Activated CD4-positive, alpha-beta memory T cell treated with anti-CD3 and anti-CD28 coated beads, Interleukin-2, amount 10 ng/mL, durations not matched to agents 7 days and 5 days (primary cell): ENCODE data around the gene SLC9A4. TPM values are rescaled to one million over a fixed set of nuclear protein-coding genes. Genes with fewer than 3 reads are reported as not detected.

Experiments
- CTCF ChIA-PET: fragments of 350-600 bp; sonication (Branson Sonifier 250); formaldehyde crosslinking; loops from one replicate; lab custom pipeline; 2021; ENCODE audit warnings: antibody characterized with exemption, inconsistent platforms; lab: Charles Lee
- POLR2A ChIA-PET: fragments of 350-600 bp; sonication (Branson Sonifier 250); formaldehyde crosslinking; loops from one replicate; lab custom pipeline; 2021; ENCODE audit warnings: antibody characterized with exemption; lab: Charles Lee
- DNase-seq: peaks from one replicate; pipeline ENCODE4 v3.0.0-alpha.2; 2020
- H3K27ac Mint-ChIP-seq: one replicate; pipeline ENCODE4 v1.8.0; 2021; ENCODE audit warnings: mild to moderate bottlenecking, mixed read lengths
- H3K27me3 Mint-ChIP-seq: one replicate; pipeline ENCODE4 v1.8.0; 2021; ENCODE audit warnings: mixed read lengths
- H3K36me3 Mint-ChIP-seq: one replicate; pipeline ENCODE4 v1.8.0; 2021; ENCODE audit warnings: low read depth, mixed read lengths
- H3K4me1 Mint-ChIP-seq: one replicate; pipeline ENCODE4 v1.8.0; 2021; ENCODE audit warnings: mixed read lengths
- H3K4me3 Mint-ChIP-seq: one replicate; pipeline ENCODE4 v1.8.0; 2021; ENCODE audit warnings: mild to moderate bottlenecking, mixed read lengths
- H3K9me3 Mint-ChIP-seq: one replicate; pipeline ENCODE4 v1.8.0; 2021; ENCODE audit warnings: mixed read lengths
- total RNA-seq, 2 experiments: library from RNA; stranded (reverse); gene quantifications; one replicate each; pipeline ENCODE4 v1.2.3, GENCODE V29; 2021

The SLC9A4 gene
- total RNA-seq, 2 experiments from 2014 or later = 0.10 to 0.15 TPM

DNA sequence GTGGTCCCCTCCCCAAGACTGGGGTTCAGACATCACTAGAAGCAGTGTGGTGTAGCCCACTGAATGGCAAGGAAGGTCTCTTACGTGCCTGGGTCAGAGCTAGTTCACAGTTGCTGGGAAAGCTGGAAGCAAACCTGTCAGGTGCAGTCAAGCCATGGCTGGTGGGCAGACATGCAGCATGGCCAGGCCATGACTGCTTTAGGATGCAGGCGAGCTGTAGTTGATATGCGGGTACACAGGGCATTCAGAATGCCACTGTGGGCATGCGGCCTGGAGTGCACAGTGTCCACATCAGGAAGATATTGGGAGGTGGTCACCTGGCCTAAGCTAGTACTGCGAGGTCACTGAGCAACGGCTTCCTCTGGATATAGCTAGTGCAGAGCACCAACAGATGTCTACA is 11.8 kb upstream of the SLC9A4 start:
- H3K36me3 Mint-ChIP-seq = no peaks in the 10 kb centered on the region
- DNase-seq = no peak
- H3K4me3 Mint-ChIP-seq = no peak overlapping the region
- H3K27me3 Mint-ChIP-seq = peaks cover 31% of the 10 kb centered on the region
- no peaks in the 10 kb centered on the region for H3K9me3 Mint-ChIP-seq
- ChIA-PET CTCF (interaction anchor here (0.8 to 1.0 kb wide), 2 partner anchors 12 kb away, joined by 3 to 7 read pairs; partner anchors contain the start of gene SLC9A4), POLR2A (no interaction called here)
- H3K27ac Mint-ChIP-seq = no peak overlapping the region
- H3K4me1 Mint-ChIP-seq = no peaks in the 10 kb centered on the region

DNA sequence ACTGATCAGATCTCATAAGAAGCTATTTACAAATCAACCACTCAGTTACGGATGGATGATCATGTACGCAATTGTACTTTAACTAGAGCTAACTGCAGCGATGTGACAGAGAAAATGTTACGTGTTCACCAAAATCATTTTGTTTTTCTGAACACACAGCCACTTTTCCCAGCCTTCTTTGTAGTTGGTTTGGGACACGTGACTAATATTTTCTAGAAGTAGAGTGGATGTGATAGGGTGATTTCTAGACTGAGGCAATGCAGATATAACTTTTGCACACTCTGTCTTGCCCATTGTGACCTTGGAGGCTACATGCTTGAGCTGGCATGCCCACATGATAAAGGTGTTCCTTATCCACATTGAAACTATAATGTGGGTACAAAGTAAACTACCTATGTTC is 9.9 kb upstream of the SLC9A4 start:
- Mint-ChIP-seq H3K9me3 (no peaks in the 10 kb centered on the region), H3K27me3 (peaks cover 29% of the 10 kb centered on the region), H3K36me3 (no peaks in the 10 kb centered on the region), H3K27ac (no peak overlapping the region), H3K4me3 (no peak overlapping the region), H3K4me1 (no peaks in the 10 kb centered on the region)
- DNase-seq = no peak
- ChIA-PET POLR2A (no interaction called here), CTCF (no interaction called here)

DNA sequence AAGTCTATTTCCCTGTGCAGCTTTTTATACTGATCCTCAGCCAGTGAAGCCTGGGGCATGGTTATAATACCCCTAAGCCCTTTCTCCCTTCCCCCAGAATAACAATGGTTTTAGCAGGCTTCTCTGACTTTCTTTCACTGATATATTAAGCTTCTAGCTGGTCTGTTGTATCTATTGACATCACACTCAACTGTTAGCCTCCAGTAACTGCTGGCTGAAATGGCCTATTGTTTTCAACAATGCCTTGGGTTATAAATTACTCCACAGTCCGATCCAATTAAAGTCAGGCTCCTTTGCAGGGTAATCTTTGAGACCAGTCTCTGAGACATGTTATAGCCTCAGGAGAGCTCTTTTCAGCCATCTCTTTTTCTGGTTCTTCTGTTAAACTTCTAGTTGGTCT is 2.9 kb upstream of the SLC9A4 start:
- Mint-ChIP-seq H3K4me1 (no peaks in the 10 kb centered on the region), H3K9me3 (peaks cover 7% of the 10 kb centered on the region), H3K36me3 (no peaks in the 10 kb centered on the region), H3K4me3 (no peak overlapping the region), H3K27me3 (peaks cover 32% of the 10 kb centered on the region), H3K27ac (no peak overlapping the region)
- POLR2A ChIA-PET = no interaction called here
- CTCF ChIA-PET = no interaction called here
- no peak for DNase-seq

DNA sequence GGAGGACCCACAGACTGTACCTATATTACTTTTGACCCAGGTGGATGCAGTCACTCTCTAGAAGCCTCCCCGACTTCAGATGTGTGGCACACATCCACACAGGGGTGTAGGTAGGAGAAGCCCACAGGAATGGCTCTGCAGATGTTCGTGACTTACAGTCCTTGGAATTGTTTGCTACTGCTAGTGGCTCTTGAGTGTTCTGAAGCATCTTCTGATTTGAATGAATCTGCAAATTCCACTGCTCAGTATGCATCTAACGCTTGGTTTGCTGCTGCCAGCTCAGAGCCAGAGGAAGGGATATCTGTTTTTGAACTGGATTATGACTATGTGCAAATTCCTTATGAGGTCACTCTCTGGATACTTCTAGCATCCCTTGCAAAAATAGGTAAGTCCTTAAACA is 605 bp downstream of the SLC9A4 start:
- ChIA-PET CTCF (interaction anchor here (0.8 to 3.9 kb wide), 16 partner anchors 10 to 460 kb away, joined by 3 to 21 read pairs (median 4); no protein-coding TSS in a partner anchor), POLR2A (no interaction called here)
- peaks cover 2% of the 10 kb centered on the region for H3K4me1 Mint-ChIP-seq
- H3K4me3 Mint-ChIP-seq = no peak overlapping the region
- H3K9me3 Mint-ChIP-seq = peaks cover 7% of the 10 kb centered on the region
- DNase-seq = no peak
- H3K27me3 Mint-ChIP-seq = peaks cover 36% of the 10 kb centered on the region
- no peak overlapping the region for H3K27ac Mint-ChIP-seq
- H3K36me3 Mint-ChIP-seq = no peaks in the 10 kb centered on the region

DNA sequence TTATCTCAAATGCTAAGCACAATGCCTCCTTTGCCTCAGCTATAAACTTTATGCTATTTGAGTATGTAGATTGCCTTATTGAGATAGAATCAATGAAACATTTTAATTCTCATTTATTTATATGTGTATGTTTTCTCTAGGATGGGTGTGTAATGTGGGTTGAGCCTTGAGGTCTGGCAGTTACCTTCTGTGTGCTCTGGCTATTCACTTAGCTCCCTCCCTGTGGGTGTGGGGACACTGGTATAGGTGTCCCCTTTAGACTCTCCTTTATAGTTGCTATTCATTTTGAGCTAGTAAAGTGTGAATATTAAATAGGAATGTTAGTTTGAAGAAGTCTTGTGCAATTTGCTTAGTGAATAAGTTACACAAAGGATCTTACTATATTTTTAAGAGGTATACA is 1.8 kb downstream of the SLC9A4 start:
- CTCF ChIA-PET = interaction anchor here (0.9 to 3.9 kb wide), 3 partner anchors 119 to 229 kb away, joined by 3 to 21 read pairs (median 3); no protein-coding TSS in a partner anchor
- peaks cover 5% of the 10 kb centered on the region for H3K9me3 Mint-ChIP-seq
- POLR2A ChIA-PET = interaction anchor here (0.8 kb wide), 1 partner anchor 127 kb away, joined by 3 read pairs; no protein-coding TSS in a partner anchor
- H3K36me3 Mint-ChIP-seq = no peaks in the 10 kb centered on the region
- DNase-seq = no peak
- peaks cover 8% of the 10 kb centered on the region for H3K4me1 Mint-ChIP-seq
- H3K4me3 Mint-ChIP-seq = no peak overlapping the region
- peaks cover 31% of the 10 kb centered on the region for H3K27me3 Mint-ChIP-seq
- no peak overlapping the region for H3K27ac Mint-ChIP-seq

DNA sequence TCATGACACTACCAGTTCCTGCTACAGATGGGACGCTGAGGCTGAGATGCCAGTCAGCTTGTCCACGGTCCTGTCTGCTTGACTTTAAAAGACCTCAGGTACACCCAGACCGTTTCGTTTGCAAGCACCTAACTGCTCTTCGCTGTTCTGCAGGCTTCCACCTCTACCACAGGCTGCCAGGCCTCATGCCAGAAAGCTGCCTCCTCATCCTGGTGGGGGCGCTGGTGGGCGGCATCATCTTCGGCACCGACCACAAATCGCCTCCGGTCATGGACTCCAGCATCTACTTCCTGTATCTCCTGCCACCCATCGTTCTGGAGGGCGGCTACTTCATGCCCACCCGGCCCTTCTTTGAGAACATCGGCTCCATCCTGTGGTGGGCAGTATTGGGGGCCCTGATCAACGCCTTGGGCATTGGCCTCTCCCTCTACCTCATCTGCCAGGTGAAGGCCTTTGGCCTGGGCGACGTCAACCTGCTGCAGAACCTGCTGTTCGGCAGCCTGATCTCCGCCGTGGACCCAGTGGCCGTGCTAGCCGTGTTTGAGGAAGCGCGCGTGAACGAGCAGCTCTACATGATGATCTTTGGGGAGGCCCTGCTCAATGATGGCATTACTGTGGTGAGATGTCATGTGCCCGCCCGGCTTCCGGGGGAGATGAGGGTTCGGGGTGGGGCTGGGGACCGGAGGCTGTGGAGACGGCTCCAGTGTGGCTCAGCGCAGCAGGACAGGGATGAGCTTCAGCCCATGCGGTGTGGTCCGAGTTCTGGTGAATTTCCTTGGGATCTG is 5.9 kb downstream of the SLC9A4 start:
- ChIA-PET POLR2A (interaction anchor here (0.6 kb wide), 1 partner anchor 231 kb away, joined by 3 read pairs; no protein-coding TSS in a partner anchor), CTCF (no interaction called here)
- Mint-ChIP-seq H3K9me3 (no peaks in the 10 kb centered on the region), H3K4me3 (no peak overlapping the region), H3K36me3 (no peaks in the 10 kb centered on the region), H3K4me1 (peaks cover 11% of the 10 kb centered on the region), H3K27me3 (peaks cover 18% of the 10 kb centered on the region), H3K27ac (no peak overlapping the region)
- DNase-seq = no peak

DNA sequence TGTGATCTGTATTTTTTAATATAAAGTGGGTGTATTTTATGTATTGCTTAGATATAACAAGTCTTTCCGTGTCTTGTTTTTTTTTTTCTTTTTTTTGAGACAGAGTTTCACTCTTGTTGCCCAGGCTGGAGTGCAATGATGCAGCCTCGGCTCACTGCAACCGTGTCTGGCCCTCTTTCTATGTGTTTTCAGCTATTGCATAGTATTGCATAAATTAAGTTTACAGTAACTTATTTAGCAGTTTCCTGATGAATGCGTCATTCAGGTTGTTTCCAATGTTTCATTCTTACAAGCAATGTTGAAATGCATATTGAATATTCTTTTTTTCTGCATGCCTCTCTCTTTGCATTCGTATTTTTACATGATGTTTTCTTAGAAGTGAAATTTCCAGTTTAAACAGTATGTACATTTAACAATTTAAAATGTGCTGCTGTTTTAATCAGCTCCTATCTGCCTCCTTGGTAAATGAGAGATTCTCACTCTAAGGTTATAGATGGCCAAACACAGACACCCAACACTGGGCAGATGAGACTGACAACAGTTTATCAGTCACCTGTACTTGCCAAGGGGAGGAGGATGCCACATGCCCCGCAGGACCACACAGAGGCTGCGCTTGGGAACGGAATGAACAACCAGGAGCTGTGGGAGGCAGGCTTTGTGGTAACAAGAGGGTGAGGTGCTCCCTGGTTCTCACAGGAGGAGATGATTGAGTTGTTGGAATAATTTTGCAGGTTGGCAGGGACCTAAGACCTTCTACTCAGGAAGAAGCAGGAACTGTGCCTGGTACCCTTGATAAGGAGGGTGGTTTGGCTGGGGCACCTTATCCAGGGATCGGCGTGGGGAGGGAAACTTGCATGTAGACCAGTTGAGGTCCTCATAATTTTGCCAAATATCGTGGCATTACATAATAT is 7.5 kb downstream of the SLC9A4 start:
- CTCF ChIA-PET = no interaction called here
- no peak overlapping the region for H3K27ac Mint-ChIP-seq
- H3K27me3 Mint-ChIP-seq = peaks cover 11% of the 10 kb centered on the region
- peaks cover 11% of the 10 kb centered on the region for H3K4me1 Mint-ChIP-seq
- no peaks in the 10 kb centered on the region for H3K36me3 Mint-ChIP-seq
- H3K9me3 Mint-ChIP-seq = no peaks in the 10 kb centered on the region
- DNase-seq = no peak
- no peak overlapping the region for H3K4me3 Mint-ChIP-seq
- POLR2A ChIA-PET = no interaction called here

DNA sequence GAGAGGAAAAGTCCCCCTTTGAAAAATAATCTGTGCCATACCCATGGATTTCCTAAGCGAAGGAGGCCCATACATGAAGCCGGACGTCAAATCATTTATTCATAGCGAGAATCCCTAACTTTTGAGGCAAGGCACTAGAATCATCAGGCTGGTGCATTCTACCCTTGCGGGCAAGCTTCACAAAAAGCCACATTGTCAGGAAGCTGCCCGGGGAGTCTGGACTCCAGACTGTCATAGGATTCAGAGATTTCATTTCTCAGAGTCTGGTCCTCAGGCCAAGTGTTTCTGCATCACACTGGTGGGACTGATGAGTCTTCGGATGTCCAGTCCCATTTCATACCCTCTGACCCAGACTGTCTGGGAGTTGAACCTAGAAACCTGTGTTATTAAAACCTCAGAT is 8.9 kb downstream of the SLC9A4 start:
- POLR2A ChIA-PET = no interaction called here
- Mint-ChIP-seq H3K36me3 (no peaks in the 10 kb centered on the region), H3K4me1 (peaks cover 11% of the 10 kb centered on the region), H3K4me3 (no peak overlapping the region), H3K9me3 (no peaks in the 10 kb centered on the region), H3K27ac (no peak overlapping the region), H3K27me3 (peaks cover 11% of the 10 kb centered on the region)
- CTCF ChIA-PET = no interaction called here
- DNase-seq = no peak

DNA sequence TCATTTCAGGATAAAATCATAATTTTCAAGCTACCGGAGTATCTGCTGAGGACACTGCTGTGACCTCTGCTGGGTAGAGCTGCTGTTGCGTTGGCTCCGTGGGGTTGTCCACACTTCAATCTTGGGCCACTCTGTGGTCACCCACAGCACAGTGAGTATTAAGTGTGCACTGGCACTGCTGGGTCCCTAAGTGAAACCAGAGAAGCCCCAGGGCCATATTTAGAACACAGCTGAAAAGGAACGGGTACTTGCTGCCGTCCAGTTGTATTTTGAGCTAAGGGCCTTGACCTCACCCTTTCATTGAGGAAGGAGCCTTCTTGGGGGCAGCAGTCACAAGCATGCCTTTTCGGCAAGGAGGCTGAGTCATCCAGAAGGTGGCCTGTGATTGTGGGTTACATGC is 10.1 kb downstream of the SLC9A4 start:
- peaks cover 10% of the 10 kb centered on the region for H3K27me3 Mint-ChIP-seq
- DNase-seq = no peak
- ChIA-PET CTCF (interaction anchor here (0.8 to 1.4 kb wide), 2 partner anchors 10 to 31 kb away, joined by 3 to 4 read pairs; partner anchors contain the start of gene SLC9A4), POLR2A (no interaction called here)
- no peak overlapping the region for H3K27ac Mint-ChIP-seq
- H3K36me3 Mint-ChIP-seq = no peaks in the 10 kb centered on the region
- H3K4me1 Mint-ChIP-seq = peaks cover 10% of the 10 kb centered on the region
- H3K9me3 Mint-ChIP-seq = no peaks in the 10 kb centered on the region
- H3K4me3 Mint-ChIP-seq = no peak overlapping the region

DNA sequence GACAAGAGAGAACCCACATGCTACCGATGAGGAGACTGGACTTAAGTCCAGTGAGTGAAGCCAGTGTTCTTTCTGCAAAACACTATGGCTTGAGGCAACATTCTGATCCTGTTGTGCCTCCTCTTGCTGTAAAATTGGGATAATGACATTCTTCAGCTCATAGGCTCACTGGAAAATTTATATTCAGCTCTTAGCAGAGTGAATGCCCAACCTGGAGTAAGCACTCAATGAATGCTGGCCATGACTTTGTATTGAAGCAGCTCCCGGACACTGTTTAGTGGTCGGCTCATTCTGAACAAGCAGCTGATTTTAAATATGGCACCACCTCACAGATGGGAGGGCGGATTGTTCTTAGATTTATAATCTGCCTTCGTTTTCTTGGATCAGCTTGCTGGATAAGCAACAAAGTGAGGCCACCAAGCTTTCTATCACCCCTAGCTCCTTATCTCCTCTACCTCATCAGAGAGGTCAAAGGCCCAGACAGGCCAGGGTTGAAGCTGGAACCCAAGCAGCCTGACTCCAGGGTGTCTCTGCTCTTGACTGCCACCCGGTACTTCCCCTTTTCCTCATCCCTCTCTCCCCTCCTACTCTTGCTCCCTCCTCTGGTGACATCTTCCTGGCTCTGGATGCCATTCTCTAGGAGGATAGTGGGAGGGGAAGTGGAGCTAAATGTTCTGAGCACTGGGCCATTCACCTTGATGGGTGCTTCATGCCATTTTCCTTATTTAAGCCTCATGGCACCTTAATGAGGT is 11.5 kb downstream of the SLC9A4 start:
- peaks cover 7% of the 10 kb centered on the region for H3K4me1 Mint-ChIP-seq
- H3K9me3 Mint-ChIP-seq = no peaks in the 10 kb centered on the region
- ChIA-PET POLR2A (no interaction called here), CTCF (interaction anchor here (1.1 to 1.4 kb wide), 2 partner anchors 11 to 269 kb away, joined by 3 to 5 read pairs; partner anchors contain the start of gene SLC9A4)
- no peak overlapping the region for H3K27ac Mint-ChIP-seq
- H3K27me3 Mint-ChIP-seq = peaks cover 10% of the 10 kb centered on the region
- H3K4me3 Mint-ChIP-seq = no peak overlapping the region
- DNase-seq = no peak
- no peaks in the 10 kb centered on the region for H3K36me3 Mint-ChIP-seq

DNA sequence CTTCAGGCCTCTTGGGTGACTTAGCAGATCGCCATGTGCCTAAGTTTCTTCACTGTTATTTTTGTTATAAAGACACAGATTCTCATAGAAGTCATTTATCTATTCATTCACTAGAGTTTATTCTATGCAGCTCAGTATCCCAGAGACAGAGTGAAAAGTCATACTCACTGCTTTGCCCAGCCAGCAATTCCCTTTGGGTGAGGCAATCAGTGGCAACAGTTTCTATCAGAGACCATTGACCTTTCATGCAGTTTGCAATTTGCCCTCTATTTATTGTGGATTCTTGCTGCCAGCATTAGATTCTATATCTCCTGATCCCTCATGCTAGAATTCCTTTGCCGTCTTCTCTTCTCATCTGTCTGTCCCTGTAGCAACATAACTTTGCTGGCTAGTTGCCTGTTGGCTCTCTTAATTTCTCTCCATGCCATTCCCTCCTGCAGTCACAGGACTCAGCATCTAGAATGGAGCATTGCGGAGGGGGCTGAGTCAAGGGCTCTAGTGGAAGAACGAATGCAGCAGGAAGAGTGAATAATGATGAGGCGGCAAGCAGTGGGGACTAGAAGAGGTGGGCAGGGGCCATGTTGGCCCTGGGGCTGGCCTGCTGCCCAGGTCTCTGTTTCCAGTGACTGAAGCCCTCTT is 12.2 kb downstream of the SLC9A4 start:
- Mint-ChIP-seq H3K36me3 (no peaks in the 10 kb centered on the region), H3K9me3 (no peaks in the 10 kb centered on the region), H3K4me1 (peaks cover 9% of the 10 kb centered on the region), H3K4me3 (no peak overlapping the region), H3K27me3 (peaks cover 10% of the 10 kb centered on the region), H3K27ac (no peak overlapping the region)
- ChIA-PET CTCF (interaction anchor here (1.1 to 1.4 kb wide), 2 partner anchors 12 to 268 kb away, joined by 3 to 5 read pairs; partner anchors contain the start of gene SLC9A4), POLR2A (no interaction called here)
- DNase-seq = no peak
